DMS53 treated with DMSO at 0.1 percent for 48 hours (cell line): ENCODE measurements around the gene FAR2.
"Not testable (repeated sequence)": the region's sequence is repeated elsewhere in the genome, so short reads cannot be mapped to it uniquely, and the experiment has no call there.

Experiments
- DNase-seq: peaks from one replicate; lab custom pipeline; 2025; ENCODE audit not compliant: unreplicated experiment; lab: John Stamatoyannopoulos, UW

FAR2 gene

DNA sequence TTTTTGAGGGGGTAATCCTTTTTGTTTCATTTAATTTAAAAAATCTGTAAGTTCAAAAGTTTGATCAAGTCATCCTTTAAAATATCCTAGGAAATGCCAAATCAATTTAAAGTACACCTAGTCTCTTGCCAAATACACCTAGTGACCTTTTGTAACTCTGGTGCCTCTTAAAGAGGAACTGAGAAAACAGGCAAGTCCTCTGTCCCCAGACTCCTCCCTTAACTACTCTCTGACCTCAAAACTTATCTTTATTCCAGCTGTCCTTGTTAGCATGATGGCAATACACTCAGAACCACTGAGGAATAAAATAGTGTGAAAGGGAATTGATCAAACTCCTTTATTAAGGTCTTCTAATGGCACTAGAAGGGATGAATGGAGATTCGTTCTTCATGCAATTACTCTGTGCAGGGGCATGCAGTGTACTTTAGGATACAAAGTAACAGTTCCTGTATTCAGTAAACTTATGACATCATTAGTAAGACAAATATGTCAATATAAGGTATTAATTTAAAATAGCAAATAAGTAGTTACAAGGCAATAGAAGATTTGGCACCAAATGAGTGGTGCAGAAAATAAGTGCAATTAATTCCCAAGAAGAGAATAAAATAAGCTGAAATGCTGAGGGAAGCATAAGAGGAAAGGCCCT lies 3.3 kb downstream of the FAR2 start:
- DNase-seq, result no peak

DNA sequence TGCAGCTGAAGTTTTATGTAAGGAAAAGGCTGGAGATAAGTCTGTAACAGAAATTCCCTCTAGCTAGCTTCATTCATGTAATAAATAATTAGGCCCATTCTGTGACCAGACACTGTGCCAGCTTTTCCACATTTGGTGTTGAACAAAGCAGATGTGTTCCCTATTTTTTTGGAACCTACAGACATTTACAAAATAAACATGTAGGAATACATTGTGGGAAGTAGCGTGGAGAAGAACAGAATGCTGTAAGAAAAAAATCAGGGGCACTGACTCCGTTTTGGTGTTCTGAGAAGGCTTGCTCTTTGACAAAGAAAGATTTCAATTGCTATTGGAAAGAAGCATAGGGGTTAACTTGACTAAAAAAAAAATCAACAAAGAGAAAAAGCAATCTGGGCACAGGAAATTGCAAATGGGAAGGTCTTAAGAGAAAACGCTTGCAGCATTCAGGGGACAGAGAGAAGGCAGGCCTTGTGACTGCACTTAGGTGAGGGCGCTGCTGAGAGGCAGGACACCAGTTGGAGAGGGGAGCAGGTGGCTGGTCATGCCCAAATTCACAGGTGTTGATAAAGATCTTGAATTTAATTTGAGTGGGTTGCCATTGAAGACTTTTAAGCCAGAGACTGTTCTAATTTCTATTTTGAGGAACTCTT lies 4.0 kb downstream of the FAR2 start:
- DNase-seq, result no peak

DNA sequence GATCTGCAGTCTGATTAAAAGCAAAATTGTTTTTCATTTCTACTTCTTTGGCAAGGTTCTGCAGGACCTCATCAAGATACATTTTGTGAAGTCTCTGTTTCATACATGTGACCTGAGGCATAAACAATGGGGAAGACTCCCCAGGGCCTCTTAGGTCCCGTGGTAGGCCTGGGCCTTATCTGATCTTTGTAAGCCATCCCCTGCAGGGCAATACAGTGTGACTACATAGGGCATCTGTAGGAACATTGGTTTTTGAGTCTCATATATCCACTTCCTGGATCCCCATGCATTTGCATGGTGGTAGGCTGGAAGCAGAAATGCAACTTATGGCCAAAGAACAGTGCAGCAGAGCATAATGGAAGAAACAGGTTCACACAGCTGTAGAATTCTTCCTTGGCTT lies 6.0 kb downstream of the FAR2 start:
- no peak for DNase-seq

DNA sequence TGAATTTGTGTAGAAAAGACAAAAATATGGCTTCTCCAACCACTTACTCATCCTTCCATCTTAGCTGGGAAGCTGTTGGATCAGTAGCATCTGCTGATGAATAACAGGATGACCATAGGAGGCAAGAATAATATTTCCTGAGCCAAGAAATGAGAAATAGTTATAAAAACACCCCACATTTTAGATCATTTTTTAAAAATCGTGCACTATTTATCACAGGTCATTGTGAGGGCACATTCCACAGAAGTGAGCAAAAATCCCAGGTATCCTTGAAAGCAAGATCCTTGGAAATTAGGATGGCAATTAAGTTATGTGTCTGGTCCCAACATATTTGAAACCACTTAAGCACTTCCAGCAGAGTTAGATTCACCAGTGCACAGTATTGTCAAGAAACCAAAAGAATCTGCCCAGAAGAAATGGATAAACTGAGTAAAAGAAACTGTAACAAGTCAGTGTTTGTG lies 8.4 kb downstream of the FAR2 start:
- no peak for DNase-seq

DNA sequence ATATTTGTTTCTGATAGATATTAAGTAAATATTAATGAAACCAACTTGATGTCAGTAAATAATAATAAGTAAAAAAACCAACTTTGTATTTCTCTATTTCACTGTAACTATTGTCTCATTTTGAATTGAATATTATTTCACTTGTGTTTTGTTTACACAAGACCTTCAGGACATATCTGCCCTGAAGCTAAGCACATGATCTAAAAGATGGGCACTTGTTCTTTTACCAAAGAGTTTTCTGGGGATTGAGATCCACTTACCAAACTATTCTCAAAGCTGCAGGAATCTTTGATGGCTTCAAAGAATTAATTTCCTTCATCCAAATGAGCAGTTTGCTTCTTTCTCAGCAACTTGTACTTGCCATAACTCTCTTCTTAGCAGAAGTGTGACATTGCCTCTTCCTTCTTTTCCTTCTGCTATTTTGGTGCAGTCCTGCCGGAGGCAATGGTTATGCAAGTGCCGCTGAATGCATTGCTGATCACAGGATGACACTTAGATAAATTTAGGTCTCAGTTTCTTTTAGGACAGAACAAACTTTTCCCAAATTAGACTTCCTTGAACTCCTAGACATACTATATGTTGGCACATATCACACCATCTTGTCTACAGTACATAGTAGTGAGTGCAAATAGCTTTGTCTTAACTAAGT lies 9.2 kb downstream of the FAR2 start:
- DNase-seq, result no peak

DNA sequence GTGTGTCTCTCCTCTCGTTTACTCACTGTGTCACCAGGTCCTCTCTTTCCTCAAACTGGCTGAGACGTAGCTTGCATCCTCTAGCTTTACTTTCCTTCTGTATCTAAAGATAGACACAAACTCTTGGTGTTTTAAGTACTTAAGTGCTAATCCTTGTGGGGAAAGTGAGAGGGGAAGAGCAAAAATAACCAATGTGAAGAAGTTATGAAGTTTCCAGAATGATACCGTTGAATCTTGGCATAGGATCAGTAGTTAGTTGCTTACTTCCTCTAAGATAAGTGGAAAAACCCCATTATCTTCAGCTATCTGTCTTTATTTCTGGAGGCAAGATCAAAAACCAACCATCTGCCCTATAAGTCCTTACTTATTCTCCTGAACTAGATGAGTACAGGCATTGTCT lies 10.6 kb downstream of the FAR2 start:
- no peak for DNase-seq

DNA sequence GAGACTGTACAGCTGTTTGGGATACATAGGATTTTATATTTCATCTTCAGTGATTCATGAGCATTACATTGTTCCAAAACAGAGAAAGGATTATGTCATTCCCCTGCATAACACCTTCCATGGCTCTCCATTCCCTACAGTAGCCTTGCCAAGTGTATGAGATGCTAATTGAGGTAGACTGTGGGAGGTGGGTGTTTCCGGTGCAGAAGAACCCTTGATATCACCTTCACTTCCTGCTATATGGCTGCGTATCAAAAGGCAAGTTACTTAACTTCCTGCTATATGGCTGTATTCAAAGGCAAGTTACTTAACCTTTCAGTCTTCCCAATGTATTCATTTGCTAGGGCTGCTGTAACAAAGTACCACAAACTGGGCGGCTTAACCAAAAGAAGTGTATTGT lies 11.2 kb downstream of the FAR2 start:
- DNase-seq, result no peak

DNA sequence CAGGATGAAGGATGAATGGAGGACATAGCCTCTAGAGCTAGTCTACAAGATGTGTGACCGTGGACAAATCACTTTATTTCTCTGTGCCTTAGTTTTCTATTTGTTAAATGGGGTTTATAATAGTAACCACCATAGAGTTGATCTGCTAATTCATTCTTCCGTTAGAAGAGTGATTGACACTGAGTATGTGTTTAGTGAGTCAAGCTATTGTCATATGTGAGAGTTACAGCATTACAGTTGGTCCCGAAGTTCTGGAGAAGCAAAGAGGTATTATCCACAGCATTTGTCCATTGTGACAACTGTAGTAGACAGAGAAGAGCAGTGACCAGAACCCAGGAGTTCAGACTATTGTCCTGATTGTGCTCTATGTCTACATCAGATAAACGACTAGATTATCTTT lies 14.1 kb downstream of the FAR2 start:
- no peak for DNase-seq

DNA sequence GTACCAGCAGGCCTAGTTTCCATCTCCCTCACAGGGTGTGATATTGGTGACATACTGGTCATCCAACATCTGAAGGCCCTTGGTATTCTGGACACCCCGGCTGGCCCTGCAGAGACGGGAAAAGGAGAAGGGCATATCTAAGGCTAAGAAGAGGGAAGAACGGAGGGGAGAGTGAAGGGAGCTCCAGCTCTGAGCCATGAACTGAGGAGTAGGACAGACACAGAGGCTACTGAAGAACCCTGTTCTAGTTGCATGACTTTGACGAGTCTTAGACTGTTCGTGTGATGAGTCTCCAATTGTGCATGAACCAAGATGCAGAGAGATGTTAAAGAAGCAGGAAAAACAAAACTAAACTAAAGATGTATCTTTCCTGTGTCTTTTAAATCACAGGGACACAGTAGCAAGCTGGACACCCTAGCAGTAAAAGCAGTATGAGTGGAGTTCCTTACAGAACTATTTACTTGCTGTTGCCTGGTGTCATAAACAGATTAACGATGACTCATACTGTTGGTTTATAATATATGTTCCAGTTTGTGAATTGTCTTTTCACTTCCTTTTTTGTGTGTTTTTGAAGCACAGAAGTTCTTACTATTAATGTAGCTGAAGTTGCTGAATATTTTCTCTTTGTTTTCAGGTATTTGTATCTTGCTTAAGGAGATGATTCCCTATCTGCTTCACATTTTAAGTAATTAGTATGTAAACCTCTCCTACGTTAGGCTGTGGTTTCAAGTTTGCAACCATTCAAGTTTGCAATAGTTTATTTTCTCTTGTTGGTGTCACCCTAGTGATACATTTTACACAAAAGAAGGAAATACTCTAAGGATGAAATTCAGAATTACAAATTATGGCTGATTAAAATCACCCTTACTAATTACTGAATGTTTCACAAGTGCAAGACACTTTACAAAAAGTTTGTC lies 15.7 kb downstream of the FAR2 start:
- DNase-seq, result peak; percentile 88

DNA sequence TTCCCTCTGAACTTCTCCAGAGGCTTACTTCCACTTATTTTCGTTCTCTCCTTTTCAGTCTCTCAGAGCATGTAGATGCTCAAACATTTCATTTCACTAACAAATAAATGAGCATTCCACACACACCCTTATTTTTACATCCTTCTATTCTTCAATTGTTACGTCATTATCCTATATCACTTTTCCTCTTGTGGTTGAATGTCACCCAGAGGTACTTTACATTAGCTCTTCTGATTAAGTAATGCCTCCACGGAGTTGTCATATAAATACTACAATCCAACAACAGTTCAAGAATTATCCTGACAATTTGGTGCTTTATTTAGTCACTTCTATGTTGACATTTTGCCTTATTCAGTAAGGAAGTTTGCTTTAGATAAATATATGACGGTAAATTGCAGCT lies 18.4 kb downstream of the FAR2 start:
- no peak for DNase-seq

DNA sequence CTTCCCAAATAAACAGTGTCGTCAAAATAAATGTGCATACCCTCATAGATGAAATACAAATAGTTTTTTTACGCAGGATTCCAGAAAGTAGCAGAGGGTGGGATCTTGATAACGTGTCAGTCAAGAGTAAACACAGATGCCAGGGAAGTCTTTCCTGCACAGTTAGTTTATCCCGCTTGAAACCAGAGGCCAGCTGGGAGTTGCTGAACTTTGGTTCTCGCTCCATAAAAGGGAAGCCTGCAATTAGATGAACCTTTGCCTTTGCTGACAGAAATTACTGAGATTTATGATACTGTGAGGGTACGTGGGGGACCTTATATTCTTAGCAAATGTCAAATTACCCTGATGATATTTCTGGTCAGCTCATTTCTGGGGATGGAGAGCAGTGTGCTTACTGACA lies 18.9 kb downstream of the FAR2 start:
- DNase-seq, result no peak

DNA sequence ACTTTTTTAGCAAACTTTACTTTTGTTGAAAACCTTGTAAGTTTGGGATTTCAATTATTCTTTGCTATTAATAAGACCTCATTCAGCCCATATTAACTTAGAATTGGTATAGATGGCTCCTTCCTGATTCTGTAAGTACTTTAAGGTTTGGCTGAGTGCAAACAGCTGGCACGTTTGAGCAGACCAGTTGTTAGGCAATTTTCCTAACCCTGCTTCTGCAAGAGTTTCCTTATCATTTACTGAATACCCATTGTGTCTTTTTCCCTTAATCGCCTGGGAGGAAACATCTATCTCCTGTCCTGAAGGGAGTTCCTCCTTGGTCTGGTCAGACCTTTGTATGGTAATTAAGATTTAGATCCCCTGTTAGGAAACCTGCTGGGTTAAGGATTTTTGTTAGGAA lies 20.9 kb downstream of the FAR2 start:
- DNase-seq, result not testable (repeated sequence)

DNA sequence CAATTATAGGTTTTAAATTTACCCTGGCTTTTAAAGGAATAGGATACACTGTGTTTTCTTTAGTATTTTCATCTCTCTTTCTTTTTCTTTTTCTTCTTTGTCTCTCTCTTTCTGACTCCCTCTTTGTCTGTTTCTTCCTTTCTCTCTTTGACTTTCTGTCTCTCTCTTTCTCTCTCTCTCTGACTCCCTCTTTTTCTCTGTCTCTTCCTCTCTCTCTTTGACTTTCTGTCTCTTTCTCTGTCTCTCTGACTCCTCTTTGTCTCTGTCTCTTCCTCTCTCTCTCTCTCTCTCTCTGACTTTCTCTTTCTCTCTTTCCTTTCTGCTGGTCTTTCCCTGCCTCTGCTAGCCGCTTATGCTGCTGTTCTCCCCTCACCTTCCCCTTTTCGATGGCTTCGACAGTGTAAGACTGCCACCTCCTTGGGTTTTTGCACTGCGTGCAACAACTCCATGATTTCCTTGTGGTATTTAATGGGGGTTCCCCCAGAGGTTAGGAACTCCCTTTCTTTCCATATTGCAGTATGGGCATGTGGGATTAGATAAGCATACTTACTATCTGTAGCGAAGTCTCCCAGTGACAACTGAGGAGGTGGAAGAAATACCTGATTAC lies 21.5 kb downstream of the FAR2 start:
- DNase-seq, result not testable (repeated sequence)

DNA sequence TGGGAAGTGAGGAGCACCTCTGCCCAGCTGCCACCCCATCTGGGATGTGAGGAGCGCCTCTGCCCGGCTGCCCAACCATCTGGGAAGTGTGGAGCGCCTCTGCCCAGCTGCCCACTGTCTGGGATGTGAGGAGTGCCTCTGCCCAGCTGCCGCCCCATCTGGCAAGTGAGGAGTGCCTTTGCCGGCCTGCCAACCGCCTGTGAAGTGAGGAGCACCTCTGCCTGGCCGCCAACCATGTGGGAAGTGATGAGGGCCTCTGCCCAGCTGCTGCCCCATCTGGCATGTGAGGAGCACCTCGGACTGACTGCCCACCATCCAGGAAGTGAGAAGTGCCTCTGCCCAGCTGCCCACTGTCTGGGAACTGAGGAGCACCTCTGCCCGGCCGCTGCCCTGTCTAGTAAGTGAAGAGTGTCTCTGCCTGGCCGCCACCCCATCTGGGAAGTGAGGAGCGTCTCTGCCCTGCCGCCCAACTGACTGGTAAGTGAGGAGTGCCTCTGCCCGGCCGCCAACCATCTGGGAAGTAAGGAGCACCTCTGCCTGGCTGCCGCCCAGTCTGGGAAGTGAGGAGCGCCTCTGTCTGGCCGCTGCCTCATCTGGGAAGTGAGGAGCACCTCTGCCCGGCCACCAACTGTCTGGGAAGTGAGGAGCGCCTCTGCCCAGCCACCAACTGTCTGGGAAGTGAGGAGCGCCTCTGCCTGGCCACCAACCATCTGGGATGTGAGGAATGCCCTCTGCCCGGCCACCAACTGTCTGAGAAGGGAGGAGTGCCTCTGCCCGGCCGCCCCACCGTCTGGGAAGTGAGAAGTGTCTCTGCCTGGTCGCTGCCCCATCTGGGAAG lies 22.6 kb downstream of the FAR2 start:
- no peak for DNase-seq

DNA sequence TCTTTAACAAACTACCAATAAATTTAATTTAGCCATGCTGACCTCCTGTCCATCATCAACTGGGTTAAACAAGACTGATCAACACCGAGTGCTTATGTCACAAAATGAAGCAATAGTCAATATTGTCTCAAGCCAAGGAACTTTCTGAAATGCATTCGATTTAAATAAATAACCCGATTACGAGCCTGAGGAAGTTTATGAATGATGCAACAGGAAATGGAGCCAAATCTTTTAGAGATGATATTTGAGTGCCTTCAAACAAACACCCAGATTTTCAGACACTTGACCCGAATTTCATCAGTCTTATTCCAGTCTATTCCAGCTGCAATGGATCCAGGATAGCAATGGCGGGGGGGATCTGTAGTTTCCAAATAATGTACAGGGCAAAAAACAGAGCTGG lies 27.9 kb downstream of the FAR2 start:
- no peak for DNase-seq

DNA sequence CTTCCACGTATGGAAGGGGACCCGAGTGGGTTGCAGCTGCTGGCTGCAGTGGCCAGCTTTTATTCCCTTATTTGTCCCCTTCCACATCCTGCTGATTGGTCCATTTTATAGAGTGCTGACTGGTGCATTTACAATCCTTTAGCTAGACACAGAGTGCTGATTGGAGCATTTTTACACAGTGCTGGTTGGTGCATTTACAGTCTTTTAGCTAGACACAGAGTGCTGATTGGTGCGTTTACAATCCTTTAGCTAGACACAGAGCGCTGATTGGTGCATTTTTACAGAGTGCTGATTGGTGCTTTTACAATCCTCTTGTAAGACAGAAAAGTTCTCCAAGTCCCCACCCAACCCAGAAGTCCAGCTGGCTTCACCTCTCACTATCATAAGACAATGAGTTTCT lies 33.2 kb downstream of the FAR2 start:
- DNase-seq, result not testable (repeated sequence)

DNA sequence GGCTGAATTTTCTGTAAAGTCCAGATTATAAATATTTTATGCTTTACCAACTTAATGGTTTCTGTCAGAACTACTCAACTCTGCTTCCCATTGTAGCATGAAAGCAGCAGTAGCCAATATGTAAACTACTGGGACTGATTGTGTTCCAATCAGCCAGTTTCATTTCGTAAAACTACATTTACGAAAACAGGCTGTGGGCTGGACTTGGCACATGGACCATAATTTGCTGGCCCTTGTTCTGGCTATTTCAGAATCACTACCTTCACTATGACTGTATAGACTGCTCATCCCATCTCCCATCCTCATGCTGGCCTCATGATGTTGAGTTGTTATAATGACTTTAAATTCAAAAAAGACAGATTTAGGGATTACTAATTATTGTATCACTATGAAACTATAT lies 38.7 kb downstream of the FAR2 start:
- no peak for DNase-seq

DNA sequence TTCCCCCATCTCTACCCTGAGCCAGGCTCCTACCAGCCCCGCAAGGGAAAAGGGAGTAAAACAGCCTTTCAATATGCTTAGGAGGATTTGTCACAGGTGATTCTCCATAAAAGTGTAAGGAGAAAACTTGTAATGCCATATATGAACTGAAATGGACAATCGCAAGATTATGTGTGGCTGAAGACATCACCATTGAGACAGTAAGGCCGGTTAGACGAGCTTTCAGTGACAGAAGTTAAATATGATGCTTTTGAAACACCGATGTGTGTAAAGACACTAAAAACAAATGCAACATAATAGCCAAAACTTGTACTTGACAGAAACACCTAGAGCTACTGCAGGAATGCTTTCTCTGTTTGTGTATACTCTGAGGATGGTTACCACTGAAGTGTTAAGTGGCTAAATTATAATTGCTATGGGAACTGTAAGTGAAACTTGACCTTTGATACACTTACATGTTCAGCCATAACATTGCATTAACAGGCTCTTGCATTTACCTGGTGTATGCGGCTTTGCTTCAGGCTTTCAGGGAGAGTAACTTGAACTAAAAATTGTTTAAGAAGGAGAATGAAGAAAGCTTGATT lies 42.3 kb downstream of the FAR2 start:
- peak; percentile 24 for DNase-seq

DNA sequence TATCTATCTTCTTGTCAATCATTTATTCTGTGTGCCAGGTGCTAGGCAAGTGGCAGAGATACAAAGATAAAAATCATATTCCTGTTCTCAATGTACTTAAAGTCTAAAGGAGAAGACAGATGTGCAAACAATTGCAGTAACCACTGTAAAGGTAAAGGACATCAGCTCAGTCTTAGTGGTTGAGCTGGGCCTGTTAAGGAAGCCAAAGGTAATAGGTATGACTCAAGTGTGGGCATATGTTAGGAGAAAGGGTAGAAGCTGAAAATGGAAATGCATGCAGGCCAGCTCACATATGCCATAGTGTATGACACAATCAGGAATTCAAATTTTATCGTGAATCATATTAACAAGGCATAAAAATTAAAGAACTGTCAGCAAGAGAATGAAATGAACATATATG lies 49.8 kb downstream of the FAR2 start:
- DNase-seq, result peak; percentile 63

DNA sequence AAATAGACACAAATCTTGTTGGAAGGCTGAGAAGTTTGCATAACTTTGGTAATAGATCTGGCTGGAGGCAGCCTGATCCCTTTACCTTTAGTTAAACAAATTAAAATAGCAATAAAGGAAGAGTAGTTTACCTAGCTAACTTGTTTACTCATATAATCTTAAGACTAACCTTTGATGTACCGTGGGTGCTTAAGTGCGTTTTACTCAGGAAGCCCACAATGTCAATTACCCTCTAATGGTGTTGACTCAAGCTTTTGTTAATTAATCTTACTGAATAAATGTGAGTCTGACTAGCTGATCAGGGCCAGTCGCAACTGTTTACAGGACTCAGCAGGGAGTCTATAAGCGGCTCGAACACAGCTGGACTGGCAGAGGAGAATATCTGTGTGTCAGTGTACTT lies 51.5 kb downstream of the FAR2 start:
- peak; percentile 74 for DNase-seq
